GM19397 (cell line): ENCODE data around the gene STT3A.

Experiments used
- ATAC-seq: cut with Tn5 transposase; IDR thresholded peaks from one replicate; pipeline ENCODE4 v1.9.1; 2021; ENCODE audit warnings: mild to moderate bottlenecking, moderate library complexity; ENCODE audit not compliant: unreplicated experiment

STT3A gene

GRCh38 chr11:125649465-125650166, 57.0 kb downstream of the STT3A start:
- ATAC-seq: no peak

DNA sequence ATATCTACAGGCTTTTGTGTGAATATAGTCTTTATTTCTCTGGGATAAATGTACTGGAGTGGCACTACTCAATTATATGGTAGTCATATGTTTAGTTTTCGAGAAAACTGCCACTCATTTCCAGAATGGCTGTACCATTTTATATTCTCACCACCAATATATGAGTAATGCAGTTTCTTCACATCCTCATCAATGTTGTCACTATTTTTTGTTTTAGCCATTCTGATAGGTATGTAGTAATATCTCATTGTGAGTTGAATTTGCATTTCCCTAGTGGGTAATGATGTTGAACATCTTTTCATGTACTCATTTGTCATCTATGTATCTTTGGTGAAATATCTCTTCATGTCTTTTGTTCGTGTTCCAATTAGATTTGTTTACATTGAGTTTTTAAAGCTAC, 70.0 kb downstream of the STT3A start:
- ATAC-seq: no peak

DNA sequence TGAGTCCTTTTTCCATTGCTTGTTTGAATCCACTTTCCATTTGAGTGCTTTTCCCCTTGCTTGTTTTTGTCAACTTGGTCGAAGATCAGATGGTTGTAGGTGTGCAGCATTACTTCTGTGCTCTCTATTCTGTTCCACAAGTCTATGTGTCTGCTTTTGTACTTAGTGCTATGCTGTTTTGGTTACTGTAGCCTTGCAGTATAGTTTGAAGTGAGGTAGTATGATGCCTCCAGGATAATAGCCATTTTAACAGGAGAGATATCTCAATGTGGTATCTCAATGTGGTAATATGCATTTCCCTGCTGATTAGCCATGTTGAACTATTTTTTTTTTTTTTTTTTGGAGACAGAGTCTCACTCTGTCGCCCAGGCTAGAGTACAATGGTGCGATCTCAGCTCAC, 71.3 kb downstream of the STT3A start:
- no peak for ATAC-seq

DNA sequence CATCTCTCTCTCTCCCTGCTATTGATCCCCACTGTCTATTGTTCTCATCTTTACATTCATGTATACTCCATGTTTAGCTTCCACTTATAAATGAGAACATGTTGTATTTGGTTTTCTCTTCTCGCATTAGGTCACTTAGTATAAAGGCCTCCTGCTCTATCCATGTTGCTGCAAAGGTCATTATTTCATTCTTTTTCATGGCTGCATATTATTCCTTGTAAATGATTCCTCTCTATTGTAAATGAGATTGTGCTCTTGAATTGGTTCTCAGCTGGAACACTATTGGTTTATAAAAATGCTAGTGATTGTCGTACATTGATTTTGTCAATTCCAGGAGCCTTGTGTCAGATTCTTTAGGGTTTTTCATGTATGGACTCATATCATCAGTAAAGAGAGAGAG, 74.5 kb downstream of the STT3A start:
- no peak for ATAC-seq

- ATAC-seq: no peak
Measured at GRCh38 chr11:125670172-125670571, 77.5 kb downstream of the STT3A start.

GRCh38 chr11:125671561-125671960, 78.9 kb downstream of the STT3A start:
- no peak for ATAC-seq
